Measurements from ENCODE around the gene NR6A1. TPM values are rescaled to one million over a fixed set of nuclear protein-coding genes. Genes with fewer than 3 reads are reported as not detected.

Gene NR6A1
- total RNA-seq, 1 donor from 2014 or later, result 1.9 TPM

- intact Hi-C loops (cut with micrococcal nuclease), result no loop called here
- DNase-seq (no peak), ATAC-seq (no peak)
Measured at GRCh38 chr9:124505901-124506346, 265.2 kb downstream of the NR6A1 start.

- DNase-seq, result no peak
- intact Hi-C loops (cut with micrococcal nuclease), result no loop called here
- ATAC-seq, result no peak
Measured at GRCh38 chr9:124505006-124505900, 265.9 kb downstream of the NR6A1 start.

GRCh38 chr9:124504530-124505005 lies 266.5 kb downstream of the NR6A1 start:
- intact Hi-C loops (cut with micrococcal nuclease), result no loop called here
- ATAC-seq, result no peak
- no peak for DNase-seq

- ATAC-seq (no peak), DNase-seq (no peak)
- intact Hi-C loops (cut with micrococcal nuclease), result no loop called here
Measured at GRCh38 chr9:124503713-124504529, 267.2 kb downstream of the NR6A1 start.

- DNase-seq (no peak), ATAC-seq (no peak)
- intact Hi-C loops (cut with micrococcal nuclease), result no loop called here
Measured at GRCh38 chr9:124502711-124503702, 268.1 kb downstream of the NR6A1 start.

GRCh38 chr9:124501771-124502320 lies 269.3 kb downstream of the NR6A1 start:
- ATAC-seq, result no peak
- DNase-seq, result no peak
- intact Hi-C loops (cut with micrococcal nuclease), result no loop called here

GRCh38 chr9:124500796-124501611 lies 270.1 kb downstream of the NR6A1 start:
- DNase-seq (no peak), ATAC-seq (no peak)
- intact Hi-C loops (cut with micrococcal nuclease), result no loop called here

- DNase-seq (no peak), ATAC-seq (no peak)
- intact Hi-C loops (cut with micrococcal nuclease), result no loop called here
Measured at GRCh38 chr9:124500028-124500795, 270.9 kb downstream of the NR6A1 start.

- intact Hi-C loops (cut with micrococcal nuclease), result no loop called here
- ATAC-seq (no peak), DNase-seq (no peak)
Measured at GRCh38 chr9:124499216-124499615, 271.9 kb downstream of the NR6A1 start.

GRCh38 chr9:124498499-124499146 lies 272.5 kb downstream of the NR6A1 start:
- intact Hi-C loops (cut with micrococcal nuclease), result no loop called here
- DNase-seq (no peak), ATAC-seq (no peak)

- intact Hi-C loops (cut with micrococcal nuclease), result no loop called here
- ATAC-seq (no peak), DNase-seq (no peak)
Measured at GRCh38 chr9:124498040-124498439, 273.1 kb downstream of the NR6A1 start.

- ATAC-seq (no peak), DNase-seq (no peak)
- intact Hi-C loops (cut with micrococcal nuclease), result no loop called here
Measured at GRCh38 chr9:124497441-124497840, 273.7 kb downstream of the NR6A1 start.

- ATAC-seq, result no peak
- DNase-seq, result no peak
- intact Hi-C loops (cut with micrococcal nuclease), result no loop called here
Measured at GRCh38 chr9:124496463-124496862, 274.6 kb downstream of the NR6A1 start.

- DNase-seq, result no peak
- ATAC-seq, result no peak
- intact Hi-C loops (cut with micrococcal nuclease), result no loop called here
Measured at GRCh38 chr9:124496075-124496449, 275.0 kb downstream of the NR6A1 start.

- intact Hi-C loops (cut with micrococcal nuclease), result no loop called here
- no peak for ATAC-seq
- DNase-seq, result no peak
Measured at GRCh38 chr9:124495126-124496074, 275.7 kb downstream of the NR6A1 start.

Data from left ventricle myocardium superior (tissue), 1 donor.